Muscle of back (tissue), 10 donors: ENCODE results near the gene HAP1. TPM values are rescaled to one million over a fixed set of nuclear protein-coding genes. Genes with fewer than 3 reads are reported as not detected.

Experiments
- polyA plus RNA-seq, 10 donors: library from polyadenylated mRNA; unstranded; fragments of 120-200 nt; gene quantifications; one replicate each; pipeline ENCODE4 v1.2.1, GENCODE V29; 2013; ENCODE audit not compliant: insufficient read length in 10 of 10

The HAP1 gene
- polyA plus RNA-seq, 10 donors: 0.04 to 0.32 (median 0.08) TPM; not detected in 2

Other genes with a start within 250 kb of the HAP1 start
- gene KRT36, start 244.7 kb downstream of the HAP1 start, polyA plus RNA-seq: not detected
- gene KRT13, start 229.0 kb downstream of the HAP1 start, polyA plus RNA-seq: 100 to 1,000 TPM in 1 of 10 donors, 10 to 100 TPM in 1, under 1 TPM in 4, not detected in 4; 0.31 to 228 (median 0.67) TPM
- gene KRT15, start 215.8 kb downstream of the HAP1 start, polyA plus RNA-seq: 100 to 1,000 TPM in 1 of 10 donors, 10 to 100 TPM in 1, under 1 TPM in 3, not detected in 5; 0.10 to 122 (median 0.89) TPM
- gene KRT19, start 206.3 kb downstream of the HAP1 start, polyA plus RNA-seq: 10 to 100 TPM in 2 of 10 donors, 1 to 10 TPM in 2, under 1 TPM in 5, not detected in 1; 0.50 to 68.0 (median 0.83) TPM
- gene KRT9, start 162.6 kb downstream of the HAP1 start, polyA plus RNA-seq: under 1 TPM in 2 of 10 donors, not detected in 8; 0.08 to 0.19 TPM
- gene KRT14, start 147.7 kb downstream of the HAP1 start, polyA plus RNA-seq: 10 to 100 TPM in 2 of 10 donors, under 1 TPM in 5, not detected in 3; 0.26 to 72.1 (median 0.46) TPM
- 1 to 10 TPM in 1 of 10 donors, under 1 TPM in 1, not detected in 8; 0.84 to 2.3 TPM for gene KRT16, start 121.9 kb downstream of the HAP1 start, polyA plus RNA-seq
- 100 to 1,000 TPM in 2 of 10 donors, 1 to 10 TPM in 5, under 1 TPM in 3; 0.46 to 228 (median 1.6) TPM for gene KRT17, start 110.1 kb downstream of the HAP1 start, polyA plus RNA-seq
- gene EIF1, start 45.8 kb downstream of the HAP1 start, polyA plus RNA-seq: 100 to 1,000 TPM; 761 to 893 (median 828) TPM
- gene GAST, start 22.3 kb downstream of the HAP1 start, polyA plus RNA-seq: under 1 TPM in 1 of 10 donors, not detected in 9; 0.72 TPM
- 10 to 100 TPM; 26.8 to 68.0 (median 32.1) TPM for gene JUP, start 52.1 kb upstream of the HAP1 start, polyA plus RNA-seq
- gene P3H4, start 77.3 kb upstream of the HAP1 start, polyA plus RNA-seq: 10 to 100 TPM; 27.6 to 59.2 (median 40.2) TPM
- 100 to 1,000 TPM; 104 to 191 (median 135) TPM for gene FKBP10, start 78.4 kb upstream of the HAP1 start, polyA plus RNA-seq
- gene NT5C3B, start 101.6 kb upstream of the HAP1 start, polyA plus RNA-seq: 10 to 100 TPM; 32.4 to 79.1 (median 45.9) TPM
- under 1 TPM in 4 of 10 donors, not detected in 6; 0.15 to 0.43 (median 0.18) TPM for gene KLHL10, start 103.2 kb upstream of the HAP1 start, polyA plus RNA-seq
- 1 to 10 TPM; 4.4 to 6.4 (median 5.6) TPM for gene KLHL11, start 130.8 kb upstream of the HAP1 start, polyA plus RNA-seq
- 10 to 100 TPM; 48.4 to 77.4 (median 58.5) TPM for gene ACLY, start 184.3 kb upstream of the HAP1 start, polyA plus RNA-seq
- gene ODAD4, start 196.0 kb upstream of the HAP1 start, polyA plus RNA-seq: 1 to 10 TPM in 1 of 10 donors, under 1 TPM in 9; 0.53 to 1.2 (median 0.71) TPM
- 10 to 100 TPM; 34.3 to 62.8 (median 41.1) TPM for gene CNP, start 232.2 kb upstream of the HAP1 start, polyA plus RNA-seq